ENCODE data around the gene PPP2R3B. TPM values are rescaled to one million over a fixed set of nuclear protein-coding genes. Genes with fewer than 3 reads are reported as not detected.
"Not testable (repeated sequence)": the region's sequence is repeated elsewhere in the genome, so short reads cannot be mapped to it uniquely, and the experiment has no call there.

PPP2R3B gene
- total RNA-seq, 6 experiments from 2014 or later, result 11.7 to 20.5 (median 13.9) TPM

DNA sequence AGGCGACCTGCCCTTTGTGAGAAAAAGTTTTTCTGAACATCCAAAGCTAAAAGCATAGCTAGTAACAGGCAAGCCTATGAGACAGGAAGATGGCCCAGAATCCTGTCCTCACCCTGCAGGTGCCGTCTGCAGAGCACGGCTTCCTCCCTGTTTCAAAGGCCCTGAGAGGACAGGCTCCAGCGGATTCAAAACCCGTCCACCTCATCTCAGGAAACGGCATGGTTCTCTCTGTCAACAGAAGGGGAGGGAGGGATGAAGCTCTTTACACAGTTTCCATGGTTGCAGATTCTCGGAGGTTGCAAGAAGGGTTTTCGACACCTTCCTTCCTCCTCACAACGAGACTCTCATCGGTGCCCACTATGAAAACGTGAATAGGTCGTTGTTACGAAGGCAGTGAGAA is 8.3 kb downstream of the PPP2R3B start:
- DNase-seq, result no peak
- TF ChIP-seq, protein P1, sequence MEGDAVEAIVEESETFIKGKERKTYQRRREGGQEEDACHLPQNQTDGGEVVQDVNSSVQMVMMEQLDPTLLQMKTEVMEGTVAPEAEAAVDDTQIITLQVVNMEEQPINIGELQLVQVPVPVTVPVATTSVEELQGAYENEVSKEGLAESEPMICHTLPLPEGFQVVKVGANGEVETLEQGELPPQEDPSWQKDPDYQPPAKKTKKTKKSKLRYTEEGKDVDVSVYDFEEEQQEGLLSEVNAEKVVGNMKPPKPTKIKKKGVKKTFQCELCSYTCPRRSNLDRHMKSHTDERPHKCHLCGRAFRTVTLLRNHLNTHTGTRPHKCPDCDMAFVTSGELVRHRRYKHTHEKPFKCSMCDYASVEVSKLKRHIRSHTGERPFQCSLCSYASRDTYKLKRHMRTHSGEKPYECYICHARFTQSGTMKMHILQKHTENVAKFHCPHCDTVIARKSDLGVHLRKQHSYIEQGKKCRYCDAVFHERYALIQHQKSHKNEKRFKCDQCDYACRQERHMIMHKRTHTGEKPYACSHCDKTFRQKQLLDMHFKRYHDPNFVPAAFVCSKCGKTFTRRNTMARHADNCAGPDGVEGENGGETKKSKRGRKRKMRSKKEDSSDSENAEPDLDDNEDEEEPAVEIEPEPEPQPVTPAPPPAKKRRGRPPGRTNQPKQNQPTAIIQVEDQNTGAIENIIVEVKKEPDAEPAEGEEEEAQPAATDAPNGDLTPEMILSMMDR (IDR thresholded peaks at IDR 0.05), result no peak
- Mint-ChIP-seq H3K4me3 (no peak overlapping the region), H3K4me1 (ENCODE audit: low read depth) (peaks cover 10% of the 10 kb centered on the region), H3K27me3 (ENCODE audit: insufficient read depth) (no peaks in the 10 kb centered on the region; the same call in 1 of the 2 replicates), H3K27ac (no peak overlapping the region), H3K9me3 (no peaks in the 10 kb centered on the region), H3K36me3 (ENCODE audit: low read depth) (no peaks in the 10 kb centered on the region)

- H3K9me3 Mint-ChIP-seq; H3K27me3 Mint-ChIP-seq (ENCODE audit: insufficient read depth): not testable (repeated sequence)
These were observed 10.5 kb downstream of the PPP2R3B start for GRCh38 chrX:376206-376605.

GRCh38 chrX:375181-376036 is 11.3 kb downstream of the PPP2R3B start:
- peaks cover 16% of the 10 kb centered on the region for H3K4me1 Mint-ChIP-seq (ENCODE audit: low read depth)
- H3K27ac Mint-ChIP-seq, result no peak overlapping the region
- H3K27me3 Mint-ChIP-seq (ENCODE audit: insufficient read depth), result peaks cover 3% of the 10 kb centered on the region; the same call in 1 of the 2 replicates
- peak overlapping the region; percentile 83; the same call in 1 of the 2 replicates for H3K4me3 Mint-ChIP-seq
- no peaks in the 10 kb centered on the region for H3K9me3 Mint-ChIP-seq
- no peaks in the 10 kb centered on the region for H3K36me3 Mint-ChIP-seq (ENCODE audit: low read depth)
- no peak for DNase-seq
- TF ChIP-seq, protein P1 (IDR thresholded peaks at IDR 0.05), result no peak

More at GRCh38 chrX:376206-376605, 10.5 kb downstream of the PPP2R3B start:
- not testable (repeated sequence) for DNase-seq; H3K27ac Mint-ChIP-seq; H3K36me3 Mint-ChIP-seq (ENCODE audit: low read depth); H3K4me3 Mint-ChIP-seq
- H3K4me1 Mint-ChIP-seq (ENCODE audit: low read depth), result peaks cover 16% of the 10 kb centered on the region

- Mint-ChIP-seq H3K9me3 (no peaks in the 10 kb centered on the region), H3K4me1 (ENCODE audit: low read depth) (peaks cover 16% of the 10 kb centered on the region), H3K4me3 (peak overlapping the region; percentile 83), H3K27me3 (ENCODE audit: insufficient read depth) (peaks cover 3% of the 10 kb centered on the region; the same call in 1 of the 2 replicates), H3K27ac (no peak overlapping the region), H3K36me3 (ENCODE audit: low read depth) (no peaks in the 10 kb centered on the region)
- TF ChIP-seq, protein P1 (IDR thresholded peaks at IDR 0.05), result no peak
- no peak for DNase-seq
These were observed 12.1 kb downstream of the PPP2R3B start for GRCh38 chrX:374596-374995.

GRCh38 chrX:373641-374471 is 12.9 kb downstream of the PPP2R3B start:
- TF ChIP-seq, protein P1 (IDR thresholded peaks at IDR 0.05), result no peak
- no peak overlapping the region for H3K27ac Mint-ChIP-seq
- peak; percentile 19 for DNase-seq
- no peaks in the 10 kb centered on the region for H3K36me3 Mint-ChIP-seq (ENCODE audit: low read depth)
- H3K27me3 Mint-ChIP-seq (ENCODE audit: insufficient read depth), result peaks cover 5% of the 10 kb centered on the region; the same call in 1 of the 2 replicates
- H3K9me3 Mint-ChIP-seq, result no peaks in the 10 kb centered on the region
- H3K4me3 Mint-ChIP-seq, result peak overlapping the region; percentile 83
- peaks cover 23% of the 10 kb centered on the region for H3K4me1 Mint-ChIP-seq (ENCODE audit: low read depth)
